HG03135 (cell line): ENCODE measurements around the gene MYCBPAP.

Experiments
- ATAC-seq: cut with Tn5 transposase; IDR thresholded peaks from one replicate; pipeline ENCODE4 v1.9.1; 2021; ENCODE audit warnings: mild to moderate bottlenecking, moderate library complexity; ENCODE audit not compliant: unreplicated experiment

Gene MYCBPAP

DNA sequence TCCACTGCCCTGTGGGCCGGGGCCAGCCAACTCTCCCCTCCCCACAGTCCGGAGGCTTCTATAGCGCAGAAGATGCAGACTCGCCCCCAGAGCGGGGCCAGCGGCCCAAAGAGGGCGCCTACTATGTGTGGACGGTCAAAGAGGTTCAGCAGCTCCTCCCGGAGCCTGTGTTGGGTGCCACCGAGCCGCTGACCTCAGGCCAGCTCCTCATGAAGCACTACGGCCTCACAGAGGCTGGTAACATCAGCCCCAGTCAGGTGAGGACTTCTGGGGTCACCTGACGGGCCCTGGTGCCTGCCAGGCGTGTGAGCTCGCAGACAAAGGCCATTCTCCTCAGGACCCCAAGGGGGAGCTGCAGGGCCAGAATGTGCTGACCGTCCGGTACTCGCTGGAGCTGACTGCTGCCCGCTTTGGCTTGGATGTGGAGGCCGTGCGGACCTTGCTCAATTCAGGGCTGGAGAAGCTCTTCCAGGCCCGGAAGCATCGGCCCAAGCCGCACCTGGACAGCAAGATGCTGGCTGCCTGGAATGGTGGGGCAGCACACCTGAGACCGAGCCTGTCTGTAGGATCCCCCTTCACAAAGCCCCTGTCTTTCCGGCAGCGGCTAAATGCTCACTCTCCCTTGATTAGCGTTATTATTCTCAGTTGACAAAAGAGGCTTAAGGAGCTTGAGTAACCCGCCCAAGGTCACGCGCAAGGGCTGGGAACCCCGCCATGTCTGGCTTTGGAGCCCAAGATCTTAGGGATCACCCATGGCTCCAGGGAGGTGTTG lies 42.6 kb downstream of the MYCBPAP start:
- no peak for ATAC-seq

DNA sequence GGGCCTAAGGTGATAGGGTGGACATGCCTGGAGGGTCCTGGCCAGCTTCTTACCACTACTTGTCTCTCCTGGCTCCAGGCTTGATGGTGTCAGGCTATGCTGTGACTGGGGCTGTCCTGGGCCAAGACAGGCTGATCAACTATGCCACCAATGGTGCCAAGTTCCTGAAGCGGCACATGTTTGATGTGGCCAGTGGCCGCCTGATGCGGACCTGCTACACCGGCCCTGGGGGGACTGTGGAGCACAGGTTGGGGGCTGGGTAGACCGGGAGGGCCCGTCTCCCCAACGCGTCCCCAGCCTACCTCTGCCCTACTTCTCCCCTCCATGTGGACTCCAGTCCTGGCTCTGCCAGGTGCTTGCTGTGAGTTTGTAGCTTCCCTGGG lies 43.2 kb downstream of the MYCBPAP start:
- no peak for ATAC-seq

DNA sequence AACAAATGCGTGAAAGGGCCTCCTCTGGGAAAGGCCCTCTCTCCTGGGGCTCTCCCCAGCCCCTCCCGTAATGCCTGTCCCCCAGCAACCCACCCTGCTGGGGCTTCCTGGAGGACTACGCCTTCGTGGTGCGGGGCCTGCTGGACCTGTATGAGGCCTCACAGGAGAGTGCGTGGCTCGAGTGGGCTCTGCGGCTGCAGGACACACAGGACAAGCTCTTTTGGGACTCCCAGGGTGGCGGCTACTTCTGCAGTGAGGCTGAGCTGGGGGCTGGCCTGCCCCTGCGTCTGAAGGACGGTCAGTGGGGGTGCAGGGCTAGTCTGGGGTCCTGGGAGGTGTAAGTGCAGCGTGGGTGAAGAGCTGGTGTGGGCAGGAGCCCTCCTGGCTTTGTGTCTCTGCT lies 43.6 kb downstream of the MYCBPAP start:
- no peak for ATAC-seq

DNA sequence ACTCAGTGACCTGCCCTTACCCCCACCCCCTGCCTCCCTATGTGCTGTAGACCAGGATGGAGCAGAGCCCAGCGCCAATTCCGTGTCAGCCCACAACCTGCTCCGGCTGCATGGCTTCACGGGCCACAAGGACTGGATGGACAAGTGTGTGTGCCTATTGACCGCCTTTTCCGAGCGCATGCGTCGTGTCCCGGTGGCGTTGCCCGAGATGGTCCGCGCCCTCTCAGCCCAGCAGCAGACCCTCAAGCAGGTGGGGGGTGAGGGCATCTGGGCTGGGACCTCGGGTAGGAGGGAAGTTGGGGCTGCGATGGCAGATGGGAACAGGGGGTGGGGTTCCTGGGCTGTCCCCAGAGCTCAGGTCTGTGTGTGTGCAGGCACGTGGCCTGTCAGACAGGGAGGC lies 46.0 kb downstream of the MYCBPAP start:
- no peak for ATAC-seq

DNA sequence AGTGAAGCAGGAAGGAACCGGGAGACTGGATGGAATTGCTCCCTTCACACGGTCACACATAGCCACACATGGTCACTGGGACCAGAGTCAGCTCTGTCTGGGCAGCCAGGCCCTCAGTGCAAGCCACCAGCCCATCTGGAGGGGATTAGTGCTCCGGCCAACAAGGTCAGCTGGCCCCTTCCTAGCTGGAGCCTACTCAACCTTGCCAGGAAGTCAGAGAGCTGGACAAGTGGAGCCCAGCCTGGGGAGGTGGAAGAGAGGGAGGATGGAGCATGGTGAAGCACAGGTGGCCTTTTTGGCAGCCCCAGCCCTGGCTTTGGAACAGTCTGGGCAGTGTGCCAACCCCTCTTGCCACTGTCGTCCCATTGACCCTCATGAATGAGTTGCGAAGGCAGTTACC lies 48.6 kb downstream of the MYCBPAP start:
- no peak for ATAC-seq

DNA sequence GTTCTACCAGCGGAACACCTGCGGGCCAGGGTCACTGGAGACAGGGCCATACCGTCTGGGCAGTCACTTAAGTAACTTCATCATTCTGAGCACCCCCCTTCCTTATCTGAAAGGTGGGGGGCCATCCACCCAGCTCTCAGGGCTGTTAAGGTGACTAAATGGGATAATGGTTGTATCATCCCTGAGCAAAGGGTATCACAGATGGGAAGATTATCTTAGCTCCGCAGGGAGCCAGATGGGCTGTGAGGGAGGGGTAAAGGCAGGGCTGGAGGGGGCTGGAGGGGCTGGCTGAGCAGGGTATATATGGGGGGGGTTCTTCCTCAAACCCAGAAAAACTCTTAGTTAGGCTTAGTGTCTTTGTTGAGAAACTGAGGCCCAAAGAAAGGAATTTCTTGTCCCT lies 49.4 kb downstream of the MYCBPAP start:
- ATAC-seq, result no peak

DNA sequence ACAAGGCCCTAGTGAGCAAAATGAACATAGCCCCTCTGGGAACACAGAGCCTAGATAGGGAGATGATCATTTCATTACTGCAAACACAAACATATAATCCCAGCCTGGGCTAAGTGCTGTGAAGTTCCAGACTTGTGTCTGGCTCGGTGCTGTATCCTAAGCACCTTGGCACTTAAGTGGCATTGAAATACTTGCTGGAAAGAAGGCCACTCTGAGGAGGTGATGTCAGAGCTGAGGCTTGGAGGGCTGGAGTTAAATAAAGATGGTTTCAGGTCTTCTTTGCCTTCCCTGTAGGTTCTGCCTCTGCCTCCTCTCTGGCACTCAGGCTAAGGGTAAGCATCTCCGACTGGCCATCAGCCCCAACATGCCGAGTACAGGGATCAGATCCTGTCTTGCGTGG lies 49.9 kb downstream of the MYCBPAP start:
- no peak for ATAC-seq

DNA sequence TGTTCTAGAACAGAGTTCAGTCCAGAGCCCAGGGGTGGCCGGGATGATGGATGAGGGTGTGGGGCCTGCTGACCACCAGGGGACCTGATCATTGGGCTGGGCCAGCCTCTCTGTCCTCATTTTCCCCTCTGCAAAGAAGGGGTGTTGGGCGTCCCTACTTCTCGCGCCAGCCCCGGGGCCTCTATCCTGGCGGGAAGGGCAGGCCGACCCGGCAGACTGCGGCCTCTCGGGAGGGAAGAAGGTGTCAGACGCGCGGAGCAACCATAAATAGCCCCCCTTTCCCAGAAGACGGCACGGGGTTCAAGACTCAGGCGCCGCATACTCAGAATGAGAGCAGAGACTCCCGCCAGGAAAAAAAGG lies 50.3 kb downstream of the MYCBPAP start:
- ATAC-seq, result no peak

DNA sequence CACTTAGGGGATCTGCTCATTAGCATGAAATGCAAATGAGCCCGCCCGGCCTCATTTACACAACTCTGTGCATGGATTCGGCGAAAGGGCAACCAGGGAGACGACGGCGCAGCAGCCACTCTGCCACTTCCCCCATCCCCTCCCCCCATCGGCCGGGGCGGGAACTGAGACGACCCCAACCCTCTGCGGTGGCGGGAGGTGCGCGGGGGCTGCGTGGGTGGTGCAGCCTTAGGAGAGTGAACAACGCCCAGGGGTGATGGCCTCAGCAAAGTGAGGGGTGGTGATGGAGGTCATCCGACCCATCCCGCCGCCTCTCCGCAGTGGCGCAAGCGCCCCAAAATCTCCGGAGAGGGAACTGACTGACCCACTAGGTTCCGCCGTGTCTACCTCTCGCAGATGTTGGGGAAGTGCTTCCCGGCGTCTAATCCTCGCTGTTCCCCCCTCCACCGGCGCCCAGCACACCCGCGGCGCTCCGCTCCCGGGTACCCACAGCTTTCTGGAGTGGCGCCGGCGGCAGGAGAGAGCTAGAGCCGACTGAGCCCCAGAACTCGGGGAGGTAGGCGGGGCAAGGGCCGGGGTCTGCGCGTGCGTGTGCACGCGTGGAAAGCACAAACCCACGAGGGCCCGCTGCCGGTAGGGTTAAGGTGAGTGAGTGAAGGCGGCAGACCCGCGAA lies 50.8 kb downstream of the MYCBPAP start:
- ATAC-seq, result no peak

DNA sequence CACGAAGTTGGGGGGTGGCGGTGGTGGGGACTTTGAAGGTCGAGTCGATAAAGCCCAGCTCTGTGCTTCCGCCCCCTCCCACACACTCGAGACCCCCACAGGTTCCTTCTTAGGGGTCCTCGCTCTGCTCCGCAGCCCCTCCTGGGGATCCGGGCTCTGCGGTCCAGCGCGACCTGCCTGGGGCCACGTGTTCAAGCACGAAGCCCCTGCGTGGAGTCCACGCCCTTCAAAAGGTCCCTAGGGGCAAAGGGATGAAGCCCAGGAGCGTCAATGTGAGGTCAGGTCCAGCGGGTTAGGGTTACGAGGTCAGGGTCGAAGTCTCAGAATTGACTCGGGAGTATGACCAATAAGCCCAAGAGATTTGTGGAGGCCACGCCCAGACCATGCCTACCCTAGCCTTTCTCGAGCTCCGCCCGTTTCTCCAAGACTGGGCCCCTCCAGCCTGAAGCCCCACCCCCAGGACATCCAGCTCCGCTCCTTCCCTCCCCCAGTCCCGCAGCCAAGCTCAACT lies 51.5 kb downstream of the MYCBPAP start:
- no peak for ATAC-seq

DNA sequence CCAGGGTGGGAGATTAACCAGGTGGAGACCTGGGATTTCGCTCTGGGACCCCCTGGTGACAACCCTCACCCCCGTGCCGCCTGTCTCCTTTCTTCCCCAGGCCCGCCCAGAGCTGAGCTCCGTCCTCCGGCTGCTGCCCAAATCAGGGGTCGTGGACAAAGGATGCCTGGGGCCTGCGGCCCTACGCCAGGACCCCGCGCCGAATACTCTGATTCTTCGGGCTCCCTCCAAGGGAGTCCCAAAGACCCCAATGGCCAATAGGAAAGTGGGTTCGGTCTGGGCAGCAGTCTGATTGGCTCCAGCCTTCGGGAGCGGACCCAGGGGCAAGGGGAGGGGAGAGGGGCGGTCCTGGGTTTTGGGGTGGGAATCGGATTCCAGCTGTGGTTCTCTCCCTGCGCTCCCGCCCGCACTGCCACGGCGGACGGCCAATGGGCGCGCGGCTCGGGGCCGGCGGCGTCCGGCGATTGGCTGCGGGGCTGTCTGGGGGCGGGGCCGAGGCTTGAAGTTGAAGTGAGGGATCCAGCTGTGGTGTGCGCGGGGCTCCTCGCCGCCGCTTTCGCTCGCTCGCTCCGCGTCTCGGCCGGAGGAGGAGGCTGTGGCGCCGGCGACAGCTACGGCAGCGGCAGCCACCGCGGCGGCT lies 52.1 kb downstream of the MYCBPAP start, which contains the start of gene CACNA1G:
CACNA1G (plus strand) TSS at position 531 of the 640 bp plus-strand sequence. CDS start 745 bp downstream, outside the sequence.
- ATAC-seq, result peak; percentile 91

DNA sequence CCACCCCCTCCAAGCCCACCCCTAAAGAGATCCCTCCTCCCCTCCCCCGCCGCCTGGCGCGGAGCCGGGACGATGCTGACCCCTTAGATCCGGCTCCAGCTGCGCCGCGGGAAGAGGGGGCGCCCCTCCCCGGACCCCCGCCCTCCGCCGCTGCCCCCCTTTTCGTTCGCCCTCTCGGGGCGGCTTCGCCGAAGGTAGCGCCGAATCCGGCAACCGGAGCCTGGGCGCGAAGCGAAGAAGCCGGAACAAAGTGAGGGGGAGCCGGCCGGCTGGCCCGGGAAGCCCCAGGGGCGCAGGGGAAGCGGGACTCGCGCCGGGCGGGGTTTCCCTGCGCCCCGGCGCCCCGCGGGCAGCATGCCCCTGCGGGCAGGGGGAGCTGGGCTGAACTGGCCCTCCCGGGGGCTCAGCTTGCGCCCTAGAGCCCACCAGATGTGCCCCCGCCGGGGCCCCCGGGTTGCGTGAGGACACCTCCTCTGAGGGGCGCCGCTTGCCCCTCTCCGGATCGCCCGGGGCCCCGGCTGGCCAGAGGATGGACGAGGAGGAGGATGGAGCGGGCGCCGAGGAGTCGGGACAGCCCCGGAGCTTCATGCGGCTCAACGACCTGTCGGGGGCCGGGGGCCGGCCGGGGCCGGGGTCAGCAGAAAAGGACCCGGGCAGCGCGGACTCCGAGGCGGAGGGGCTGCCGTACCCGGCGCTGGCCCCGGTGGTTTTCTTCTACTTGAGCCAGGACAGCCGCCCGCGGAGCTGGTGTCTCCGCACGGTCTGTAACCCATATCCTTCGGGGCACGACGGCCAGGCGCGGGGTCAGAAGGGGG lies 52.9 kb downstream of the MYCBPAP start:
- ATAC-seq, result no peak

DNA sequence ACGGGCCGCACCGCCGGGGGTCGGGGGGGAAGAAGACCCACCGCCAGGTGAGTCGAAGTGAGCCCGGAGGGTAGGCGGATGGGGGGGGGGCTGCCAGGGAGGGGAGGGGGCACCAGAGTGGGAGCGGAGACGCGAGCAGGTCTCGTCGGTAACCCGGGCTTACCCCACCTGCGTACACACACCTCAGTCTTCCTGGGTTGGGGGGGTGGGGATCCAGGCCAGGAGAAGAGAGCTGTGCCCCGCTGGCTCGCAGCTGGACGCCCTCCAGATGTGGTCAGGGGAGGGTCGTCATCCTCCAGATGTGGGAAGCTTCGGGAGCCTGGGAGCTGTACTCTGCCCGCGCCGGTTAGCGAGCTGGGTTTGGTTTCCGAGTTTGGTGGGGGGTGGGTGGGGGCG lies 53.5 kb downstream of the MYCBPAP start:
- ATAC-seq, result no peak

DNA sequence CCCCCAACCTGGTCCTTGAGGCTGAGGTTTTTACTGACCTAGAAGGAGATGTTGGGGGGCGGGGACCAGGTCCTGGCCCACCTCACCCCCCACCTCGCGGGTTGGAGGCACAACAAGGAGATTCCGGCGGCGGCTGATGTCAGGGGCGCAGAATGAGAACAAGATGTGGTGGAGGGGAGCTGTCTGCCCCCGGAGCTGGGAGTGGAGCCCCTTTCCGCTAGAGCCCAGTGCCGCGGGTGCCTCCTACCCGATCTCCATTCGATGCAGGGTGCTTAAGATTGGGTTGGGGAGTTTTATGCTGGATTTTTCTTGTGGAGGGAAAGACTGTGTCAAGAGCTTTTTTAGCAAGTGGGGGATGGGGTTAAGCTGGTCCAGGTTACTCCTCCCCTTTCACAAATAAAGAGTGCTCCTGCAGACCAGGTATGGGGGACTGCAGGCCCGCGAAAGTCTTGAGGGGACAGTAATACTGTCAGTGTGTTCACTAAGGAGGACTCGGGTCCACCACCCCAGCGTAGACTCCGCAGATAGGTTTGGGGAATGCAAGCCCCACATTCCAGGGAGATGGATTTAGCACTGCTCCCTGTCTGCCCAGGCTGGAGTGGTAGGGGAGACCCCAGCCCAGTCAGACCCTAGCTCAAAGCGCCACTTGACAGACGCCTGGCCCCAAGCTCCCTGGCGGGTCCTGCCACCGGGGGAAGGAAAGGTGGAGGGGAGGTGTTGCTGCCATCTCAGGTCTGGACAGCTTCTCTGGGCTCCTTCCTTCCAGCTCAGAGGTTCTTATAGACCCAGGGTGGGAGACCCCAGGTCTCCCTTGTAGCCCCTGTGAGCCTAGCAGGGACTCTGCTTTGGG lies 54.2 kb downstream of the MYCBPAP start:
- no peak for ATAC-seq

DNA sequence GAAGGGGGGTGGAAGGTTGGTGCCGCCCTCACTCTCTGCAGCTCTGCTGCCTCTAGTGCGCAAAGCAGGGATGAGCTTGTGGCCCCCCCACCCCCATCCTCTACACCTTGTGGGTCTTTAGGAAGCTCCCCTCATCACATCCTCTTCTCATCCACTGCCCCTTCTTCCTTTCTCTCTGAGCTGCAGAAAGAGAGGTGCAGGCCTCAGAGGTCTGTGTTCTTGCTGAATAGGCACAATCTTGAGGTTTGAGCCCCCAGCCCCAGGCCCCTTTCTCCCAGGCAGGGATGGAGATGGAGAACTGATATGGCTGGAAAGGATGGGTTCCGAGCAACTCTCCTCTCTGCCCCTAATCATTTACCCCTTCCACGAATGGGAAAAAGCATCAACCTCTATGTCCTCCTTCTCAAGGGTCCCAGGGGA lies 54.9 kb downstream of the MYCBPAP start:
- ATAC-seq, result no peak

DNA sequence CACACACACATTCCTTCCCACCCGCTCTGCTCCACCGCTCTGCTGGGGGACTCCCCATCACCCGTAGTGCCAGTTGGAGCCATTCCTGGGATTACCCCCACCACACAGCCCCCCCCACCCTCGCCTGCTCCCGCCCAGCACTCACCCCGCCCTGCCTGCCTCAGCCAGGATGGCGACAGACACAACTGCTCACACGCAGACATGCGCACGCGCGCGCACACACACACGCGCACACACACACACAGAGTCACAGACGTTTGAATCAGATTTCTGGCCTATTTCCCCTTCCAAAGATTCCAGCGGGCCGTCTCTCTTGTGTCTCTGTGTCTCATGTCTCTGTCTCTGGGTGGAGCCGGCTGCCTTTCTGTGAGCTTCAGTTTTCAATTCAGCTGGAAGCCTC lies 56.7 kb downstream of the MYCBPAP start:
- ATAC-seq, result no peak

DNA sequence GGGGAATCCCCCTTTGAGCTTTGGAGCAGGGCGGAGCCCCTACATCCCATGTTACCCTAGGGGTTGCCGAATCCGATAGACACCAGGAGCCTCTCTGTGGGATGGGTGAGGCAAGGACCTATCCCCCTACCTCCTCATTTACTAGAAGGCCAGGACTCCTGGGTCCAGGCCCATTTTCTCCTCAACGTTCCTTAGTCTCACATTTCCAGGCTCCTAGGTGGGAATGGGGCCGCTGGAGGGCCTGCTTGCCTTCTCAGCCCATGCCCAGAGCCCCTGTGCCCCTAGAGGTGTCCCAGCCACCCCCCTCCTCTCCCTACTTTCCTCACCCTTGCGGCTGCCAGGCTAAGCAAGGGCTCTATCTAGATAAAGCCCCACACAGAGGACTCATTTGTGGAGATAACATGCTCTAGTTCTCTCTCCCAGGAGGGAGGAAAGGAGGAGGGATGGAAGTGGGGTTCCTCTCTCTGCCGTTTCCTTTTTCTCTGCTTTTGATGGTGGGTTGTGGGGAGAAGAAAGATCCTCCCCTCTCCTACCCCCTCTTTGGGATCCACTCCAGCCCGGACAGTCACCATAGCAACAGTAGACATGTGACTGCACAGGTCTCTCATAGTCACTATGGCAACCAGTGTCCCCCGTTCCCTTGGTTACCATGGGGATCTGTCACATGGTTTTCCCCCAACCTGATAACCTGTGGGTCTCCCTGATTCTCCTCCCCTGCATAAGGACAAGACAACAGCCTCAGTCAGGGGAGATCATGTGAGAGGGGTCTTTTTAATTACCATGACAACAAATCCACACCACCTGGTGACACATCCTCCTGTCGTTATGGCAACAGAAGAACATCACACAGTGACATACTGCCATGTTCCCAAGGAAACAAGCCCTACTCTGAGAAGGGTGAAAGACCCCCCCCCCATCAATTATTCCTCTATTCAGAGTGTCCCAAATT lies 57.4 kb downstream of the MYCBPAP start:
- no peak for ATAC-seq

DNA sequence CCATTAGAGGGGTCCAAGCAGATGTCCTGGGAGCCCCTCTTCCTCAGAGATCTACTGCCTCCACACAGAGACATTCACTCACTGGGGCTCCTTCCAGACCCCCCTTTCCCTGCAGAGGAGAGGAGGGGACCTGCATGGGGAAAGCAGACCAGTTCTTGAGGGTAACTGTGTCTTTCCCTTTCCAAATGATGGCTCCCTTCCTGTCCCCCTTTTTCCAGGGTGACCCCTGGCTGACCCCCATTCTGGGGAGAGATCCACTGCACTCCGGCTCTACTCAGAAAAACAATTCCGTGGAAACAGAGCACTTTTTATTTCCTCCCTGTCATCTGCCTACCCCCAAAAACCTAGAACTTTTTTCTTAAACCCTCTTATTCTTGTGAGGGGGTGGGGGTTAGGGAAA lies 58.6 kb downstream of the MYCBPAP start:
- no peak for ATAC-seq

DNA sequence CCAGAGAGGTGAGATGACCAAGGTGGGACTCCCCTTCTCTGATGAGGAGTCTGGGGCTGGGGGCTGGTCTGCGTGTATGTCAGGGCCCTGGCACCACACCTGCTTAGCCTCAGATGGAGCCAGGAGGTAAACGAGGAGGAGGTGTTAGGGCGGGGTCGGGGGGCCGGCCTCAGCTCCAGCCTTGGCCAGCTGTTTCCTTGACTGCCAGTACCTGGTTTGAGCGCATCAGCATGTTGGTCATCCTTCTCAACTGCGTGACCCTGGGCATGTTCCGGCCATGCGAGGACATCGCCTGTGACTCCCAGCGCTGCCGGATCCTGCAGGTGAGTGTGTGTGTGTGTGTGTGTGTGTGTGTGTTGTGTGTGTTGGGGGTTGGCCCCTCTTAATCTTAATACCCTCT lies 60.4 kb downstream of the MYCBPAP start:
- no peak for ATAC-seq
